Fibroblast of skin of right quadriceps (primary cell): ENCODE results near the gene NOL8.

Experiments used
- DNase-seq: peaks from one replicate; pipeline ENCODE4 v3.0.0-alpha.2; 2013

The NOL8 gene

GRCh38 chr9:92310562-92310961 is 14.6 kb downstream of the NOL8 start:
- DNase-seq = no peak

- no peak for DNase-seq
Observed at GRCh38 chr9:92308893-92309292, 16.3 kb downstream of the NOL8 start.

DNA sequence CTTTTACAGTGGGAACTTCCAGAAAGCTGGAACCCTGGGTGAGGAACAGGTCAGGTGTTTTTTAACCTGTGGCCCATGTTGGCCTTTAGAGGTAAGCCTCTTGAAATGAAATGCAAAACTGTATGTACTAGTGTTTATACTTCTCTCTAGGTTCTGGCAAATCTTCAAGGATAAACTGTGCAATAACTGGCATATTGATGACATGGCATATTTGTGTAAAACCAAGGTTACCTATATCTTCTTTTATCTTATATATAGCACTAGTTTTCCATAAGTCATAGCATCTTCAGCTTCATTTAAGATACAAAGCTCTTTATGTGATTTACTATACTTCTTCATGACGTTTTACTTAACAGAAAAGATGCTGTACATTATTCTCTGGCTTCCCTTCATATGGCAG is 24.2 kb downstream of the NOL8 start:
- no peak for DNase-seq

- no peak for DNase-seq
Observed at GRCh38 chr9:92299116-92299515, 26.0 kb downstream of the NOL8 start.

- DNase-seq = no peak
Observed at GRCh38 chr9:92298036-92298435, 27.1 kb downstream of the NOL8 start.

DNA sequence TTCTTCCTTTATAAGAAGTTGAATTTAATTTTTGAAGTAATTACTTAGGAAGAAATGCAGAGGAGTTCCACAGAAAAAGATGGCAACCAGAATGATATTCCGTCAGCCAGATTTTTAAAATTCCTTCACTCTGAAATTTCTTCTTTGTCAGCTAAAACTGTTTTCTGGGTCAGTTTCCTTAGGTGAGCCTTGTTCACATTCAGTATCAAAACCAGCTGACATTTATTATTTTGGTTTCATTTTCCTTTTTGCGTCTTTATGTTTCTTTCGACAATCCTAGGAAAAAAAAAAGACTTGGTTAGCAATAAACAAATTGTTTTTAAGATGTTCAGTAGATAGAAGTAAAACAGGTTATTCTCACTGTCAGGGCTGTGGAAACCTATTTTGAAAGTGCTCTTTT is 27.5 kb downstream of the NOL8 start:
- DNase-seq = no peak

GRCh38 chr9:92295827-92296258 is 29.3 kb downstream of the NOL8 start:
- DNase-seq = no peak

GRCh38 chr9:92295240-92295790 is 29.8 kb downstream of the NOL8 start:
- DNase-seq = no peak

DNA sequence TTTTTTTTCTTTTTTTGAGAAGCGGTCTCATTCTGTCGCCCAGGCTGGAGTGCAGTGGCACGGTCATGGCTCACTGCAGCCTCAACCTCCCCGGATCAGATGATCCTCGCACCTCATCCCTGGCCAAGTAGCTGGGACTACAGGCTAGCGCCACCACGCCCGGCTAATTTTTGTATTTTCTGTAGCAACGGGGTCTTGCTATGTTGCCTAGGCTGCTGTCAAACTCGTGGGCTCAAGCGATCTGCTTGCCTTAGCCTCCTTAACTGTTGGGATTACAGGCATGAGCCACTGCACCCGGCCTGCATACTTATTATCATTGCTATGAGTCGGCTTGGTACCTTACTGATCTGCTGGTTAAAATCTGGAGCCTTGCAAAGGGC is 30.9 kb downstream of the NOL8 start:
- peak; percentile 15 for DNase-seq

DNA sequence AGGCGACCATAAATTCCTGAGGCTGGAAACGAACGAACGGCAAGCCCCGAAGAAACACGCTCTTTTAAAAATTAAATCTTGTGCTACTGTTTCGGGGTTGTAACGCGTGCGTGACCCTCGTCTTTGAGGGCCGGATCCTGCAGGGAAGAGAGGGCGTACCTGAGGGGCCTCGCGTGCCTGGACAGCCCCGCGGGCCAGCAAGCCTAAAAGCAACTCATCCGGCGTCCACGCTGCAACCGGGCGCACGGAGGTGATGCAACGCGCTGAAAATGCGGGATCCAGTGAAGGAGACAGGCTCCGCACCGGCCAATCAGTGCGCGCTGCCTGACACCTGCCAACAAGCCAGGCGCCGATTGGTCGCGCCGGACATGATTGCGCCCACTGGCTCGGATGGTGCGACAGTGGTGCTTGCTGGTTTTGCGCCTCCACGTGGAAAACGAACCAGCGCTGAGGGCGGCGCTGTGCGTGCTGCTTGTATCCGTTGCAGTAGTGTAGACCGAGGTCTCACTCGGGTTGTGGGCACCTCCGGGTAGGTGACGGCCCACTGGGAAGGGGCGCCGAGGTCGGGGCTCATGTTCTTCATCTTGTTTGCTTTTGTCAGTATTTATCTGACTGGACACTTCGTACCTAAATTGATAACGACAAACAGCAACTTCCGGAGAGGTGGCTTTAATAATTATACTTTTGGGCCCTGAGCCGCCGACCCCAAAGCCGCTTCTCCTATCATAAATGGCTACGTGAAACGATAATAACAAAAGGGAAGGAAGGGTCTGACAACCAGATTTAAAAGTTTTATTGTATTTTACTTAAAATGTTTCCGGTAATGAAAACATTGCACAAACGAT is 31.5 kb downstream of the NOL8 start, which contains the start of gene IARS1:
TSS of gene IARS1 (minus strand) at position 246 of the 845 bp plus-strand sequence. CDS start 4,278 bp downstream, outside the sequence.
- DNase-seq = peak; percentile 99

GRCh38 chr9:92293075-92293354 is 32.1 kb downstream of the NOL8 start:
- no peak for DNase-seq

DNA sequence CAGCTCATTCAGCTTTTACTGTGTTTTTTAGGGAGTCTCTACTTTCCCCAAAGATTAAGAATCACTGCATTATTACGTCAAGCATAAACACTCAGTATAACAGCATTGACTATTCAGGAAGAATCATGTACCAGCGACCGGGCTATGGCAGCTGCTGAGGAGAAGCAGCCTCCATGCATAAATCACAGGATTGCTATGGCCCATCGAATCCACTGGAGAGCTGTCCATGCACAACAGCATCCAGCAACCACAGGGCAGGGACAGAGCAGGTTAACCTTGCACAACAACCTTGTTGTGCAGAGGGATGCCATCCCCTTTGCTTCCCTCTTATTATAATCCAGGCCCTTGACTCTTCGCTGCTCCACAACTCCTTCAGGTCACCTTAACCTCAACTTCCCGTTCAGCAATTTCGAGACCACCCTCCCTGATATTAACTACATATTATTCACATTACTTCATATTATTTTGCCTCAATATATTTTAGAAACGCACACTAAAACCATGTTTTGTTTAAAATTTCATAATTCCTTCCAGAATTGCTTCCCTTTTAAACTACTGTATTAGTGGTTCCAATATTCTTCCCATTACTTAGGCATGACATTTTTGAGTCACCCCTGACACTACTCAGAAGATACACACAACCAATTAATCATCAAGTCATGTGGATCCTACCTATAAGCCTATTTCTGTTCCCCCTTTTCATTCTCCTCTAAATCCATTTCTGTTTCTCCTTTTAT is 32.6 kb downstream of the NOL8 start:
- peak; percentile 17 for DNase-seq

- DNase-seq = no peak
Observed at GRCh38 chr9:92291577-92291976, 33.6 kb downstream of the NOL8 start.

- DNase-seq = no peak
Observed at GRCh38 chr9:92290785-92291429, 34.2 kb downstream of the NOL8 start.

GRCh38 chr9:92289708-92290390 is 35.3 kb downstream of the NOL8 start:
- DNase-seq = peak; percentile 69

DNA sequence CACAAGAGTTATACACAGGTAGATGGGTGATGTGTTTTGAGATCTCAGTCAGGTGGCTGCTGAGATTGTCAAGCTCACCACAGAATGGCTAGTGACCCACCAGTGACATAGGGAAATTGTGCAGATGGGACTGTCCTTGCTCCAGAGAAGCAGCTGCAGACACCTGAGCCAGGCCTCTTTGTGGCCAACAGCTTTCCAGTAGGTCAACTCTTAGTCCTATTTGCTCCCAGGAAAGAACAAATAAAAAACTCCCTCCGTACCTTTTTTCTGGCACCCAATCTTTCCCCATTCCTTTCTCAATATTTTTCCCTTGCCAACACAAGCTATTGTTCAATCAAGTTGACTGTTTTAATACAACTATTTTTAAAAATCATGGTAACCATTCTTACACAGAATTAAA is 45.8 kb downstream of the NOL8 start:
- no peak for DNase-seq

- peak; percentile 77 for DNase-seq
Observed at GRCh38 chr9:92278110-92278509, 47.0 kb downstream of the NOL8 start.

- DNase-seq = no peak
Observed at GRCh38 chr9:92276331-92277032, 48.7 kb downstream of the NOL8 start.

- no peak for DNase-seq
Observed at GRCh38 chr9:92275541-92275940, 49.6 kb downstream of the NOL8 start.

GRCh38 chr9:92270511-92270910 is 54.6 kb downstream of the NOL8 start:
- DNase-seq = no peak

GRCh38 chr9:92266486-92266885 is 58.7 kb downstream of the NOL8 start:
- no peak for DNase-seq

- no peak for DNase-seq
Observed at GRCh38 chr9:92265154-92265553, 60.0 kb downstream of the NOL8 start.
